RWPE1 (cell line): Measurements from ENCODE around the gene TBC1D10A.

Experiments
- CTCF ChIA-PET: fragments of 350-600 bp; sonication (Branson Sonifier 250); formaldehyde crosslinking; extraction: SDS; loops from one replicate; lab custom pipeline; 2021; lab: Yijun Ruan, JAX
- POLR2A ChIA-PET: fragments of 400-600 bp; formaldehyde crosslinking; extraction: SDS; loops from one replicate; lab custom pipeline; 2020; ENCODE audit warnings: antibody characterized with exemption; ENCODE audit not compliant: low non-redundant PET; lab: Yijun Ruan, JAX
- DNase-seq: peaks from one replicate; pipeline ENCODE4 v3.0.0; 2012; ENCODE audit warnings: low spot score
- H3K27ac ChIP-seq: fragments of 450-650 bp; 2 replicates; pipeline ENCODE4 v1.5.1; 2017
- TF ChIP-seq, protein P1 (sequence below): fragments of 450-650 bp; conservative IDR thresholded peaks from 2 replicates; pipeline ENCODE4 v1.5.1; 2017; ENCODE audit warnings: low read depth, mild to moderate bottlenecking

Gene TBC1D10A

DNA sequence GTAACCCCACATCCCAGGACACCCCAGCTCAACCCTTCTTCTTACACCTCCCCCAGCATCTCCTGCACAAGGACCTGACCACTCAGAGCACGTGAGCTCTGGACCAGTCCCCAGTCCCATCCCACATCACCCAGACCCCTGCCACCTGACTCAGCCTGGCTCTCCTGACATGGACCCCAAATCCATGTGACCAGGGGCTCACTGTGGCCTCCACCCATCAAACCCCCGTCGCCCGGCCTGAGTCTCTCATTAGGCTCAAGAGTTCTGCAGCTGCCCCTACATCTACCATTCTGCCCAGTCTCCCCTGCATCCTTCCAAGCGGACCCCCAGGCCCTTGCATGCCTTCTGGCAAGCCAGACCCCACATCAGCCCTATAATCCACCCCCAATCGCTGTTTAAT, 78.3 kb downstream of the TBC1D10A start:
- DNase-seq = no peak
- H3K27ac ChIP-seq = no peak overlapping the region
- ChIA-PET CTCF (no interaction called here), POLR2A (no interaction called here)
- TF ChIP-seq, protein P1, sequence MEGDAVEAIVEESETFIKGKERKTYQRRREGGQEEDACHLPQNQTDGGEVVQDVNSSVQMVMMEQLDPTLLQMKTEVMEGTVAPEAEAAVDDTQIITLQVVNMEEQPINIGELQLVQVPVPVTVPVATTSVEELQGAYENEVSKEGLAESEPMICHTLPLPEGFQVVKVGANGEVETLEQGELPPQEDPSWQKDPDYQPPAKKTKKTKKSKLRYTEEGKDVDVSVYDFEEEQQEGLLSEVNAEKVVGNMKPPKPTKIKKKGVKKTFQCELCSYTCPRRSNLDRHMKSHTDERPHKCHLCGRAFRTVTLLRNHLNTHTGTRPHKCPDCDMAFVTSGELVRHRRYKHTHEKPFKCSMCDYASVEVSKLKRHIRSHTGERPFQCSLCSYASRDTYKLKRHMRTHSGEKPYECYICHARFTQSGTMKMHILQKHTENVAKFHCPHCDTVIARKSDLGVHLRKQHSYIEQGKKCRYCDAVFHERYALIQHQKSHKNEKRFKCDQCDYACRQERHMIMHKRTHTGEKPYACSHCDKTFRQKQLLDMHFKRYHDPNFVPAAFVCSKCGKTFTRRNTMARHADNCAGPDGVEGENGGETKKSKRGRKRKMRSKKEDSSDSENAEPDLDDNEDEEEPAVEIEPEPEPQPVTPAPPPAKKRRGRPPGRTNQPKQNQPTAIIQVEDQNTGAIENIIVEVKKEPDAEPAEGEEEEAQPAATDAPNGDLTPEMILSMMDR = no peak

DNA sequence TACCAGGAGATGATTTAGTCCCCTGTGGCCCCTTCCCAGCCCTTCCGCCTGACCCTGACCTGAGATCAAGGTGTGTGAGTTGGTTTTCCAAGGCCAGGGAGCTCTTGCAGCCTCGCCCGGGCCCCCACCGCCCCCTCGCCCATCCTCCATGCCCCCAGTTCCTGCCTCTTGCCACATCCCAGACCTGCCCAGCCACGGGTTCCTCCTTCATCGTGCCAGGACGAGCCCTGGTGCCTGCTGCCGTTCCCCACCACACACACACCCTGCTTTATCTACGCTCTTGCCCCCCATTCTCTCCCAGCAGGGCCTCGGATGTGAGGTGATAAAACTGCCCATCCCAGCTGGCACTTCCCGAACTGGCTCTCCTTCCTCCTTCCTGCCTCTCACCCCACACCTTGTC, 78.8 kb downstream of the TBC1D10A start:
- no peak overlapping the region for H3K27ac ChIP-seq
- CTCF ChIA-PET = no interaction called here

DNA sequence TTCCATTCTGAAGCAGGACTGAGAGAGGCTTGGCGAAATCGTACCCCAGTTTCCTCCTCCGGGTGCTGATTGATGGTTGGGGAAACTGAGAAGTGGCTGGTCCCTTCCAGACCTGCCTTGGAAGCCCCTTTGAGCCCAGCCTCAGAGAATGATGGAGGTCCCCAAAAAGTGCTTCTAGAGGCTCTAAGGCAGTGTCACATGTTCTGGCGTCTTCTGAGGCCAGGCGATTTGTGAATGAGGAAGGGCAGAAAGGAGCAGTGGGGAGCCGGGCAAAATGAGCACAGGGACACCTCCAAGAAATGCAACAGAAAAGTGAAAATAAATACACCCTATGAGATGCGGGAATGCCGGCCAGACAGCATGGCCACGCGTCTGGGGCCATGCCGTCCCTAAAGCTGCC, 79.2 kb downstream of the TBC1D10A start:
- POLR2A ChIA-PET = no interaction called here
- no peak overlapping the region for H3K27ac ChIP-seq
- no peak for DNase-seq
- TF ChIP-seq, protein P1 = no peak
- CTCF ChIA-PET = no interaction called here

More for the DNA sequence above, 78.8 kb downstream of the TBC1D10A start:
- POLR2A ChIA-PET = no interaction called here
- DNase-seq = no peak
- TF ChIP-seq, protein P1 = no peak

DNA sequence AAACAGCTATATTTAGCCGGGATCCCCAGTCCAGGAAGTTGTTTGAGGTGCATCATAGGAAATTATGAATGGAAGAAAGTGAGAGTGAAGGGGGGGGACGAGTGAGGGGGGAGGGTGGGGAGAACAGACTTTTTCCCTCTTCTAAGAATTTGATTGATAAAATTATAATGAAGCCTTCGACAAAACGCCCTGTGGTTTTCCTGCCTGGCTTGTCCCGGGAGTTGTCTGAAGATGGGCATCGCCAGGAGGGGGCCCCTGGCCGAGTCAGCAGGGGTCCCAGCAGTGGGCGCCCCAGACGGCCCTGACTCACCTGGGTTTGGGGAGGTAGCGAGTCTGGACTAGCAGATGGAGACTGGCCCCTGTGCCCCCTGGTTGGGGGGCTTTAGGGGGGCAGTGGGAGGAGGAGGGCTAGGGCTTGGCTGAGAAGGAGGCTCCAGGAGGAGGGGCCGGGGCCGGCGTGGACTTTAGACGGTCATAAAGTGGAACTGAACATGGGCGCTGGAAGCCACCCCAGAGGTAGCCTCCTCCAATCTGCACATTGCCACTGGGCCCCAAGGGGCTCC, 79.8 kb downstream of the TBC1D10A start:
- peak; percentile 53 for DNase-seq
- TF ChIP-seq, protein P1 = no peak
- peak overlapping the region; percentile 41; the same call in 1 of the 2 replicates for H3K27ac ChIP-seq
- CTCF ChIA-PET = no interaction called here
- POLR2A ChIA-PET = no interaction called here

DNA sequence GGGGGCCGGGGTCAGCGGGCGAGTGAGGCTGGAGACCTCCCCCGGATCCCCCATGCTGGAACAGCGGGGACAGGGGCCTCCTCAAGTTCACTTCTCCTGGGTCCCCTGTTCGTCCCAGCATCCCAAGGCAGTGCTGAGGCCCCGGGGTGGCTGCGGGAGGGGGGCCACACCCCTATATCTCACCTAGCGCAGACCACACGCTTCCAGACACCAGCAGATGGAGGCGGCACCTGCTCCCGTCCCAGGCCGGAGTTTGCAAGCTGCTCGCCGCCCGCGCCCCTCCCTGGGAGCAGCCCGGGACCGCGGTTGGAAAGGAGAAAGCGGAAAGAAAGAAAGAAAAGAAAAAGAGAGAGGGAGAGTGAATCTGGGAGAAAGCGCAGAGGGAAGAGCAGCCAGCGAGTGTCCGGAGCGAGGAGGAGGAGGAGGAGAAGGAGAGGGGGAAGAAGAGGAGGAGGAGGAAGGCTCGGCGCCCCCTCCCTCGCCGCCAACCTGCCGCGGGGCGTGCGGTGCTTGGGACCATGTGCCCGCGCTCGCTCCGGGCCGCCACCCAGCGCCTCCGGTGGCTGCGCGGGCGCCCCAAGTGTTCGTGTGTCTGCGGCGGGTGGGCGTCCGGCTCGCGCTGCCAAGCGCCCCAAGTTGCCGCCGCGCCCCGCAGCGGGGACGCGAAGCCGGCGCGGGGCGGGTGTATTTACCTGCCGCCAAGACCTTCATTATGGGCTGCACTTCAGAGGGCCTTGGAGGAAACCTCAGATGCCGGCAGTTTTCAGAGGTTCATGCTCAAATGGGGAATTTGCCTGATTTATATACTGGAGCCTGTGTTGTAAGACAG, 80.5 kb downstream of the TBC1D10A start, which contains the start of gene LIF:
LIF (minus strand) TSS at position 775 of the 829 bp plus-strand sequence; CDS start at position 711, 64 bp downstream.
- CTCF ChIA-PET = no interaction called here
- H3K27ac ChIP-seq = peak within 1 kb of the TSS; percentile 41
- peak; percentile 18 for DNase-seq
- POLR2A ChIA-PET = no interaction called here
- TF ChIP-seq, protein P1 = peak; percentile 52

DNA sequence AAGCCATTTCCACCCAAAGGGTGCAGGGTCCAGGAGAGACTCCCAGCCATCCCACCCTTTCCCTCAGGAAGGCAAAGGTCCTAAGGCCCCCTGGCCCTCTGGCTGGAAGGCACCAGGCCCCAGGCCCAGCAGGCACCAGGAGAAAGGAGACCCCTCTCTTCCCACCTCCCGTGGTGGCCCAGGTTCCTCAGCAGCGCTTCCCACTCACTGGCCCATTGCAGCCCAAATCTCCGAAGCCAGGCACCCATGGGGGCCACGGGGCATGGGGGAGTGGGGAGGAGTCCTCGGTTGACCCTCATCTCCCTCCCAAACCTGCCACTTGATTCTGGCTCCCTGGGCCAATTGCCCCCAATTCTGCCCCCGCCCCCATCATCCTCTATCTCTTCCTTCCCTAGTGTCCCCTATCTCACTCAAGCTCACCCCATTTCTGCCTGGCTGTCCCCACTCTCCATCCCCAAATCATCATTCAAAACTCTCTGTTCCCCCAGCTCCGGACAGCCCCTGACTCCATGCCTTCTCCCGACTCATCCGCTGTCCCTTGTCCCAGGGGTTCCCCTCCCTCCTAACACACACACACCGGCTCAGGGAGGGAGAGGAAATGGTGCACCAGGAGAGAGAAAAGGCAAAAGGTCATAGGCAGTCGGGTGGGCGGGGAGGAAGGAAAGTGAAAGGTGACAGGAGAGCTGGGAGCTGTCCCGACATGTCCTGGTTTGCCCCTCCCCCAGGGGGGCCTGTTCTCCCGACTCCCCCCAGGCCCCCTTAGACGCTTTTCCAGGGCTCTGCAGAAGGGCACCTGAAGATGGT, 81.4 kb downstream of the TBC1D10A start:
- CTCF ChIA-PET = no interaction called here
- TF ChIP-seq, protein P1 = no peak
- DNase-seq = no peak
- H3K27ac ChIP-seq = peak overlapping the region; percentile 41; the same call in 1 of the 2 replicates
- POLR2A ChIA-PET = no interaction called here
